22Rv1 (cell line): ENCODE measurements around the gene OTUB2.

Source experiments
- H3K27ac ChIP-seq: fragments of 450-650 bp; 2 replicates; pipeline ENCODE4 v1.5.1; 2017
- ZFX ChIP-seq: fragments of 450-650 bp; IDR thresholded peaks from 2 replicates; pipeline ENCODE4 v1.6.1; 2017; ENCODE audit warnings: antibody characterized with exemption, borderline replicate concordance
- TF ChIP-seq, protein P1 (sequence below): fragments of 450-650 bp; IDR thresholded peaks from 2 replicates; pipeline ENCODE4 v1.5.1; 2017; ENCODE audit warnings: mild to moderate bottlenecking

The OTUB2 gene

DNA sequence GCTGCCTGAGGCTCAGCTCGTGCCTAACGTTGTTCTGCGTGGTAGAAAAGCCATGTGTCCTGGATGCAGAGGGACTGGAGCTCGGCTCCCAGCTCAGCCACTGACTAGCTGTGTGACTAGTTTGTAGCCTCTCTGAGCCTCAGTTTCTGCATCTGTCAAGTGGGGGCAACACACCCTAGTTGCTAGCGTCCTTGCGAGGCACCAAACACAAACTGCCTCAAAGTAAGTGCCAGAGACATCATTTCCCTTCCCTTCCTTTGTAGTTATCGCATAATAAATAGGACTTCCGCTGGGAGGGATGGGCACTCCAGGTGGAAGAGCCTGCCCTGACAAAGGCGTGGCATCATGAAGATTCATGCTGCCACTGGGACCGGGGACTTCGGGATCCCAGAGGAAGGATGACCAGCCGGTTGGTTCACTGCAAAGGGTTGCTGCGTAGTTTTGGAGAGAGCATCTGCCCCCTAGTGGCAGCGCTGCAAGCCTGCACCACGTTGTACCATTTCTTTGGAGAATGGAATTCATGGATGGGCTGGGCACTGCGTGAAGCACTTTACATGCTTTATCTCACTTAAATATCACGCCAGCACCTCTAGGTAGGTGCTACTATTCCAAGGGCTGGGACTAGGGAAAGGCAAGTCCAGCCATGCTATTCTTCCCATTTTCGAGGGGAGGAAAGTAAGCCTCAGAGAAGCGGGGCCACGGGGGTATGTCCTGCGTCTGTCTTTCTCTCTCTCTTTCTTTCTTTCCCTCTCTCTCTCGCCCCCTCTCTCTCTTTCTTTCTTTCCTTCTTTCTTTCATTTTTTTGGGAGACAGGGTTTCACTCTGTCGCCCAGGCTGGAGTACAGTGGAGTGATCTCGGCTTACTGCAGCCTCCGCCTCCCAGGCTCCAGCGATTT lies 24.4 kb upstream of the OTUB2 start:
- no peak overlapping the region for H3K27ac ChIP-seq
- TF ChIP-seq, protein P1, sequence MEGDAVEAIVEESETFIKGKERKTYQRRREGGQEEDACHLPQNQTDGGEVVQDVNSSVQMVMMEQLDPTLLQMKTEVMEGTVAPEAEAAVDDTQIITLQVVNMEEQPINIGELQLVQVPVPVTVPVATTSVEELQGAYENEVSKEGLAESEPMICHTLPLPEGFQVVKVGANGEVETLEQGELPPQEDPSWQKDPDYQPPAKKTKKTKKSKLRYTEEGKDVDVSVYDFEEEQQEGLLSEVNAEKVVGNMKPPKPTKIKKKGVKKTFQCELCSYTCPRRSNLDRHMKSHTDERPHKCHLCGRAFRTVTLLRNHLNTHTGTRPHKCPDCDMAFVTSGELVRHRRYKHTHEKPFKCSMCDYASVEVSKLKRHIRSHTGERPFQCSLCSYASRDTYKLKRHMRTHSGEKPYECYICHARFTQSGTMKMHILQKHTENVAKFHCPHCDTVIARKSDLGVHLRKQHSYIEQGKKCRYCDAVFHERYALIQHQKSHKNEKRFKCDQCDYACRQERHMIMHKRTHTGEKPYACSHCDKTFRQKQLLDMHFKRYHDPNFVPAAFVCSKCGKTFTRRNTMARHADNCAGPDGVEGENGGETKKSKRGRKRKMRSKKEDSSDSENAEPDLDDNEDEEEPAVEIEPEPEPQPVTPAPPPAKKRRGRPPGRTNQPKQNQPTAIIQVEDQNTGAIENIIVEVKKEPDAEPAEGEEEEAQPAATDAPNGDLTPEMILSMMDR, result peak; percentile 94
- TF ChIP-seq ZFX, result no peak

DNA sequence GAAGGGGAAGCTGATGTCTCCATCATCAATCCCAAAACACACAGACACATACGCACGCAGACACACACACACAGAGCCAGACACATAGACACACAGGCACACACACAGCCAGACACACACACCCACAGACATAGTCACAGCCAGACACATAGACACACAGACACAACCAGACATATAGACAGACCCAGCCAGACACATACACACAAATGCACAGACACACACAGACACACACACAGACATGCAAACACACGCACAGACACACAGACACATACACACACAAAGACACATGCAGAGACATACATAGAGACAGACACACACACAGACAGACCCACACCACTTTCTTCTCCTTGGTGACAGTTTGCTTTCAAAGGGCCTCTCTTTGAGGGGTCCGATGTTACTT lies 22.7 kb upstream of the OTUB2 start:
- no peak overlapping the region for H3K27ac ChIP-seq
- TF ChIP-seq ZFX, result no peak
- TF ChIP-seq, protein P1, result no peak

DNA sequence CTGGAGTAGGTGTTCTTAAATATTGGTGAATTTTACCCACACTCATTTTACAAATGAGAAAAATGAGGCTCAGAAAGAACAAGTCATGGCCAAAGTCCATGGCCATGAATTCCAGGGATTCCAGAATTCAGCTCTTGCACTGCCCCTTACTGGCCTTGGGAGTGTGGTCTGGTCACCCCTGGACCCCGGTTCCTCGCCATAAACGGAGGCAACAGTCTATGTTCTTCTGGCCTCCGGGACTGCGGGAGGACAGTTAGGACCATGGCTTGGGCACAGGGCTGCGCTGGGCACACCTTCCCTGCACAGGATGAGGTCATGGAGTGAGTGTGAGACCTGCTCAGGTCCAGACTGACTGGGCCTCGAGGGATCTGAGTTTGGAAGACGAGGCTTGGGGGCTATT lies 22.1 kb upstream of the OTUB2 start:
- TF ChIP-seq, protein P1, result no peak
- no peak for TF ChIP-seq ZFX

DNA sequence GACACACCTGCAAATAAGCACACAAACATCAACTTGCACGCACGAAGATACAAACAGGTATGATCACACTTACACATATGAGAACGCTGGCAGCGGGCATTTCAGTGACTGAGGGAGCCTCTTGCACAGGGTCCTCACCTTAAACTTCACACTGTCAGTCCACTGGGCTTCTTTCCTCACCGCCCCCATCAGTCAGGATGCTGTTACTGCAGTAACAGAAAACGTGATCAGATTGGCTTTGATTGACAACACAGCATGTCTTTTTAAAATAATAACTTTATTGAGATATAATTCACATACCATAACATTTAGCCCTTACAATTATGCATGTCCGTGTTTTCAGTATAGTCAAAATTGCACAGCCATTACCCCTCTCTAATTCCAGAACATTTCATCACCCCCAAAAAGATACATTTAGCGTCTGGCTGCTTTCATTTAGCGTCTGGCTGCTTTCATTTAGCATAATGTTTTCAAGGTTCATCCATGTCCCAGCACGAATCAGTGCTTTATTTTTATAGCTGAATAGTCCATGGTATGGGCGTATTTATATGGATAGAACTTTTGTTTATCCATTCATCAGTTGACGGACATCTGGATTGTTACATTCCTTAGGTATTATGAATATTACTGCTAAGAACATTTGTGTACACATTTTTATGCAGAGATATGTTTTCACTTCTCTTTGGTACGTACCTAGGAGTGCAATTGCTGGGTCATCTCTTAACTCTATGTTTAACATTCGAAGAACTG lies 20.6 kb upstream of the OTUB2 start:
- no peak overlapping the region for H3K27ac ChIP-seq
- TF ChIP-seq, protein P1, result peak; percentile 65
- TF ChIP-seq ZFX, result no peak

More for the DNA sequence above, 22.1 kb upstream of the OTUB2 start:
- no peak overlapping the region for H3K27ac ChIP-seq

DNA sequence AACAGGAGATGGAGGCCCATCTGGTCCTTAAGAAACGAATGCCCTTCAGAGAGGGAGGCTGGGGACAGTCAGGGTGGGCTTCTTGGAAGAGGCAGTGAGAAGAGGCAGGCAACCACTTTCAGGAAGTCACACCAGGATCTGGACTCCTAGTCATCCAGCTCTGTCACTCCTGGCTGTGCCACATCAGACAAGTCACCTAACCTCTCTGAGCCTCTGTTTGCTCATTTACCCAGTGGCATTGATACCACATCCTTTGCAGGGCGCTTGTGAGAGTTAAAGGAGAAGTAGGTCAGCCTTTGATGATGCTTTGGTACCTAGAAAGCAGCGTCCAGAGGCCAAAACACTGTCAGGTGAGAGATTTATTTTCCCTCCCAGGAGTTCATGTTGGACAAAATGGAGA lies 17.9 kb upstream of the OTUB2 start:
- TF ChIP-seq, protein P1, result no peak
- TF ChIP-seq ZFX, result no peak
- H3K27ac ChIP-seq, result no peak overlapping the region

DNA sequence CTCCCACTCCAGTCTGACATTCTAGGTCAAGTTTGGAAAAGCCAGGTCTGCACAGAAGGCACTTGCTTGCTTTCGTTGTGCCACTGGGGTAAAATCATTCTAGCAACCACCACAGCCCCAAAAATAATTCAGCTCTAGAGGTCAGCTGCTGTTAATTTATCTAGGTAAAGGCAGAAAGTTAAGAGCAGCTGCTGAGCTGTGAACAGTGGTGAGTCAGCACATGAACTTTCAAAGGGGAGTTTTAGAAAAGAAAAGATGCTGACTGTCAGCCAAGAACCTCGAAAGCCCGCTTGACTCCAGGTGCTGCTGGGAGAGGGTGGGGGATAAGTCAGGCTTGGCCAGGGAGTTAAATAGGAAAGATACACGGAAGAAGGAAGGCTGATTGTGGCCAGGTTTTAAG lies 16.4 kb upstream of the OTUB2 start:
- no peak overlapping the region for H3K27ac ChIP-seq

More for the DNA sequence above, 16.4 kb upstream of the OTUB2 start:
- TF ChIP-seq, protein P1, result no peak
- no peak for TF ChIP-seq ZFX
